ENCODE results near the gene LPAR3.

The LPAR3 gene

GRCh38 chr1:84840346-84840745 lies 52.7 kb downstream of the LPAR3 start:
- POLR2A ChIA-PET = no interaction called here

GRCh38 chr1:84839544-84839943 lies 53.5 kb downstream of the LPAR3 start:
- H3K36me3 ChIP-seq (ENCODE audit: control insufficient read depth in 2 of 2, insufficient read depth in 1 of 2, low read length in 2 of 2) = no peaks in the 10 kb centered on the region
- CTCF ChIA-PET = interaction anchor here (1.1 kb wide), 1 partner anchor 9 kb away, joined by 3 read pairs; no protein-coding TSS in a partner anchor
- H3K4me1 ChIP-seq (ENCODE audit: control insufficient read depth, insufficient read depth, low read length) = no peaks in the 10 kb centered on the region
- no peak overlapping the region for H3K4me3 ChIP-seq (ENCODE audit: low read depth, low read length)
- H3K9me3 ChIP-seq (ENCODE audit: control insufficient read depth, insufficient read depth, low read depth, low read length) = no peaks in the 10 kb centered on the region
- POLR2A ChIA-PET = no interaction called here
- TF ChIP-seq ZNF660 (tag by site-specific recombination; IDR thresholded peaks at IDR 0.05) (no peak), GLI4 (tag by site-specific recombination; IDR thresholded peaks at IDR 0.05) (no peak)
- TF ChIP-seq, protein P1, sequence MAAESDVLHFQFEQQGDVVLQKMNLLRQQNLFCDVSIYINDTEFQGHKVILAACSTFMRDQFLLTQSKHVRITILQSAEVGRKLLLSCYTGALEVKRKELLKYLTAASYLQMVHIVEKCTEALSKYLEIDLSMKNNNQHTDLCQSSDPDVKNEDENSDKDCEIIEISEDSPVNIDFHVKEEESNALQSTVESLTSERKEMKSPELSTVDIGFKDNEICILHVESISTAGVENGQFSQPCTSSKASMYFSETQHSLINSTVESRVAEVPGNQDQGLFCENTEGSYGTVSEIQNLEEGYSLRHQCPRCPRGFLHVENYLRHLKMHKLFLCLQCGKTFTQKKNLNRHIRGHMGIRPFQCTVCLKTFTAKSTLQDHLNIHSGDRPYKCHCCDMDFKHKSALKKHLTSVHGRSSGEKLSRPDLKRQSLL (tag by site-specific recombination; IDR thresholded peaks at IDR 0.05) = no peak
- H3K27ac ChIP-seq (ENCODE audit: extremely low read depth, low read depth, low read length) = no peak overlapping the region

More at GRCh38 chr1:84840346-84840745, 52.7 kb downstream of the LPAR3 start:
- H3K36me3 ChIP-seq (ENCODE audit: control insufficient read depth in 2 of 2, insufficient read depth in 1 of 2, low read length in 2 of 2) = no peaks in the 10 kb centered on the region
- CTCF ChIA-PET = interaction anchor here (1.1 kb wide), 1 partner anchor 8 kb away, joined by 3 read pairs; no protein-coding TSS in a partner anchor
- TF ChIP-seq, protein P2, sequence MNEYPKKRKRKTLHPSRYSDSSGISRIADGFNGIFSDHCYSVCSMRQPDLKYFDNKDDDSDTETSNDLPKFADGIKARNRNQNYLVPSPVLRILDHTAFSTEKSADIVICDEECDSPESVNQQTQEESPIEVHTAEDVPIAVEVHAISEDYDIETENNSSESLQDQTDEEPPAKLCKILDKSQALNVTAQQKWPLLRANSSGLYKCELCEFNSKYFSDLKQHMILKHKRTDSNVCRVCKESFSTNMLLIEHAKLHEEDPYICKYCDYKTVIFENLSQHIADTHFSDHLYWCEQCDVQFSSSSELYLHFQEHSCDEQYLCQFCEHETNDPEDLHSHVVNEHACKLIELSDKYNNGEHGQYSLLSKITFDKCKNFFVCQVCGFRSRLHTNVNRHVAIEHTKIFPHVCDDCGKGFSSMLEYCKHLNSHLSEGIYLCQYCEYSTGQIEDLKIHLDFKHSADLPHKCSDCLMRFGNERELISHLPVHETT (tag by site-specific recombination; IDR thresholded peaks at IDR 0.05) = no peak
- no peak for TF ChIP-seq SALL2 (tag by site-specific recombination; IDR thresholded peaks at IDR 0.05; ENCODE audit: borderline replicate concordance)
- no peak for TF ChIP-seq ZNF157 (tag by site-specific recombination; IDR thresholded peaks at IDR 0.05)
- no peak for TF ChIP-seq ZNF426 (tag by site-specific recombination; IDR thresholded peaks at IDR 0.05)
- no peak for TF ChIP-seq ZNF561 (tag by site-specific recombination; IDR thresholded peaks at IDR 0.05; ENCODE audit: borderline replicate concordance)
- TF ChIP-seq HOXA7 (CRISPR knock-in tag; IDR thresholded peaks at IDR 0.05; ENCODE audit: borderline replicate concordance) = no peak
- TF ChIP-seq ZSCAN23 (tag by site-specific recombination; IDR thresholded peaks at IDR 0.05) = no peak
- TF ChIP-seq ZNF121 (tag by site-specific recombination; IDR thresholded peaks at IDR 0.05) = no peak
- no peak for TF ChIP-seq HIC1 (tag by site-specific recombination; IDR thresholded peaks at IDR 0.05)
- no peak for TF ChIP-seq REPIN1 (tag by site-specific recombination; IDR thresholded peaks at IDR 0.05; ENCODE audit: low read depth)
- no peak for TF ChIP-seq ZNF658 (tag by site-specific recombination; IDR thresholded peaks at IDR 0.05)
- no peak for TF ChIP-seq ZFP41 (tag by site-specific recombination; IDR thresholded peaks at IDR 0.05; ENCODE audit: borderline replicate concordance)
- TF ChIP-seq ZNF2 (tag by site-specific recombination; IDR thresholded peaks at IDR 0.05) = no peak
- no peak for TF ChIP-seq ZNF585B (tag by site-specific recombination; IDR thresholded peaks at IDR 0.05)
- no peak for TF ChIP-seq HOXC10 (CRISPR knock-in tag; IDR thresholded peaks at IDR 0.05)
- TF ChIP-seq, protein P3, sequence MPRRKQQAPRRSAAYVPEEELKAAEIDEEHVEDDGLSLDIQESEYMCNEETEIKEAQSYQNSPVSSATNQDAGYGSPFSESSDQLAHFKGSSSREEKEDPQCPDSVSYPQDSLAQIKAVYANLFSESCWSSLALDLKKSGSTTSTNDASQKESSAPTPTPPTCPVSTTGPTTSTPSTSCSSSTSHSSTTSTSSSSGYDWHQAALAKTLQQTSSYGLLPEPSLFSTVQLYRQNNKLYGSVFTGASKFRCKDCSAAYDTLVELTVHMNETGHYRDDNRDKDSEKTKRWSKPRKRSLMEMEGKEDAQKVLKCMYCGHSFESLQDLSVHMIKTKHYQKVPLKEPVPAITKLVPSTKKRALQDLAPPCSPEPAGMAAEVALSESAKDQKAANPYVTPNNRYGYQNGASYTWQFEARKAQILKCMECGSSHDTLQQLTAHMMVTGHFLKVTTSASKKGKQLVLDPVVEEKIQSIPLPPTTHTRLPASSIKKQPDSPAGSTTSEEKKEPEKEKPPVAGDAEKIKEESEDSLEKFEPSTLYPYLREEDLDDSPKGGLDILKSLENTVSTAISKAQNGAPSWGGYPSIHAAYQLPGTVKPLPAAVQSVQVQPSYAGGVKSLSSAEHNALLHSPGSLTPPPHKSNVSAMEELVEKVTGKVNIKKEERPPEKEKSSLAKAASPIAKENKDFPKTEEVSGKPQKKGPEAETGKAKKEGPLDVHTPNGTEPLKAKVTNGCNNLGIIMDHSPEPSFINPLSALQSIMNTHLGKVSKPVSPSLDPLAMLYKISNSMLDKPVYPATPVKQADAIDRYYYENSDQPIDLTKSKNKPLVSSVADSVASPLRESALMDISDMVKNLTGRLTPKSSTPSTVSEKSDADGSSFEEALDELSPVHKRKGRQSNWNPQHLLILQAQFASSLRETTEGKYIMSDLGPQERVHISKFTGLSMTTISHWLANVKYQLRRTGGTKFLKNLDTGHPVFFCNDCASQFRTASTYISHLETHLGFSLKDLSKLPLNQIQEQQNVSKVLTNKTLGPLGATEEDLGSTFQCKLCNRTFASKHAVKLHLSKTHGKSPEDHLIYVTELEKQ (tag by site-specific recombination; IDR thresholded peaks at IDR 0.05; ENCODE audit: borderline replicate concordance) = no peak
- TF ChIP-seq FEZF1 (tag by site-specific recombination; IDR thresholded peaks at IDR 0.05) = no peak
- TF ChIP-seq ZNF391 (tag by site-specific recombination; IDR thresholded peaks at IDR 0.05; ENCODE audit: borderline replicate concordance, low read depth) = no peak
- TF ChIP-seq ZNF549 (tag by site-specific recombination; IDR thresholded peaks at IDR 0.05) = no peak
- no peak overlapping the region for H3K4me3 ChIP-seq (ENCODE audit: low read depth, low read length)
- no peaks in the 10 kb centered on the region for H3K9me3 ChIP-seq (ENCODE audit: control insufficient read depth, insufficient read depth, low read depth, low read length)
- H3K4me1 ChIP-seq (ENCODE audit: control insufficient read depth, insufficient read depth, low read length) = no peaks in the 10 kb centered on the region
- no peak overlapping the region for H3K27ac ChIP-seq (ENCODE audit: extremely low read depth, low read depth, low read length)
